A549 (cell line): ENCODE results near the gene FAM153A.
"Not testable (repeated sequence)": the region's sequence is repeated elsewhere in the genome, so short reads cannot be mapped to it uniquely, and the experiment has no call there.

Experiments used
- BHLHE40 ChIP-seq: IDR thresholded peaks from 2 replicates; pipeline ENCODE4 v1.6.1; 2012; ENCODE audit warnings: low read depth, low read length, inconsistent platforms
- CHD2 ChIP-seq: fragments of 150-350 bp; IDR thresholded peaks from 2 replicates; pipeline ENCODE4 v1.6.1; 2014; ENCODE audit warnings: low read length; ENCODE audit not compliant: partially characterized antibody
- CHD4 ChIP-seq: fragments of 200-600 bp; sonication (generic); IDR thresholded peaks from 2 replicates; pipeline ENCODE4 v1.6.1; 2016; ENCODE audit warnings: antibody characterized with exemption, mild to moderate bottlenecking, borderline replicate concordance
- FOSB ChIP-seq: fragments of 250-450 bp; sonication (Bioruptor Pico); IDR thresholded peaks from 2 replicates; pipeline ENCODE4 v1.5.0; 2020; ENCODE audit warnings: mild to moderate bottlenecking, moderate library complexity
- JUNB ChIP-seq: fragments of >200 bp; sonication (Bioruptor Twin); formaldehyde crosslinking; IDR thresholded peaks from 2 replicates; pipeline ENCODE4 v1.6.1; 2016
- NPAS2 ChIP-seq: fragments of 250-450 bp; sonication (Bioruptor Pico); IDR thresholded peaks from 2 replicates; pipeline ENCODE4 v1.8.0; 2022; ENCODE audit warnings: mild to moderate bottlenecking, moderate library complexity, borderline replicate concordance
- RAD21 ChIP-seq, 2 experiments: fragments of >200 bp in 1 of 2; sonication (Bioruptor Twin) in 1 of 2; formaldehyde crosslinking in 1 of 2; IDR thresholded peaks in 1 of 2; conservative IDR thresholded peaks in 1 of 2; 2 replicates in 1 of 2; 3 replicates in 1 of 2; pipeline ENCODE4 v1.6.1; 2012 to 2018; ENCODE audit warnings: inconsistent platforms in 1 of 2
- RFX5 ChIP-seq: fragments of 450-650 bp; IDR thresholded peaks from 2 replicates; pipeline ENCODE4 v1.7.1; 2014; ENCODE audit warnings: antibody characterized with exemption, mild to moderate bottlenecking, moderate library complexity
- USF2 ChIP-seq: fragments of 450-650 bp; IDR thresholded peaks from 2 replicates; pipeline ENCODE4 v1.6.1; 2014; ENCODE audit warnings: antibody characterized with exemption
- TF ChIP-seq, protein P1 (sequence below): fragments of 250-450 bp; sonication (Bioruptor Pico); IDR thresholded peaks from 2 replicates; pipeline ENCODE4 v1.5.0; 2020; ENCODE audit warnings: low read depth, mild to moderate bottlenecking, moderate library complexity
- TF ChIP-seq, protein P2 (sequence below): fragments of >200 bp; sonication (Bioruptor Twin); formaldehyde crosslinking; IDR thresholded peaks from 3 replicates; pipeline ENCODE4 v1.5.1; 2016

GRCh38 chr5:177812160-177812743 lies 29.6 kb upstream of the FAM153A start:
- not testable (repeated sequence) for TF ChIP-seq NPAS2 (CRISPR knock-in tag); JUNB; RAD21 (conservative IDR thresholded peaks at IDR 0.05 in 1 of 2, IDR thresholded peaks at IDR 0.05 in 1 of 2); CHD2; USF2; RFX5; BHLHE40; CHD4; FOSB (CRISPR knock-in tag)
- TF ChIP-seq, protein P1, sequence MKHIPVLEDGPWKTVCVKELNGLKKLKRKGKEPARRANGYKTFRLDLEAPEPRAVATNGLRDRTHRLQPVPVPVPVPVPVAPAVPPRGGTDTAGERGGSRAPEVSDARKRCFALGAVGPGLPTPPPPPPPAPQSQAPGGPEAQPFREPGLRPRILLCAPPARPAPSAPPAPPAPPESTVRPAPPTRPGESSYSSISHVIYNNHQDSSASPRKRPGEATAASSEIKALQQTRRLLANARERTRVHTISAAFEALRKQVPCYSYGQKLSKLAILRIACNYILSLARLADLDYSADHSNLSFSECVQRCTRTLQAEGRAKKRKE: not testable (repeated sequence)
- TF ChIP-seq, protein P2, sequence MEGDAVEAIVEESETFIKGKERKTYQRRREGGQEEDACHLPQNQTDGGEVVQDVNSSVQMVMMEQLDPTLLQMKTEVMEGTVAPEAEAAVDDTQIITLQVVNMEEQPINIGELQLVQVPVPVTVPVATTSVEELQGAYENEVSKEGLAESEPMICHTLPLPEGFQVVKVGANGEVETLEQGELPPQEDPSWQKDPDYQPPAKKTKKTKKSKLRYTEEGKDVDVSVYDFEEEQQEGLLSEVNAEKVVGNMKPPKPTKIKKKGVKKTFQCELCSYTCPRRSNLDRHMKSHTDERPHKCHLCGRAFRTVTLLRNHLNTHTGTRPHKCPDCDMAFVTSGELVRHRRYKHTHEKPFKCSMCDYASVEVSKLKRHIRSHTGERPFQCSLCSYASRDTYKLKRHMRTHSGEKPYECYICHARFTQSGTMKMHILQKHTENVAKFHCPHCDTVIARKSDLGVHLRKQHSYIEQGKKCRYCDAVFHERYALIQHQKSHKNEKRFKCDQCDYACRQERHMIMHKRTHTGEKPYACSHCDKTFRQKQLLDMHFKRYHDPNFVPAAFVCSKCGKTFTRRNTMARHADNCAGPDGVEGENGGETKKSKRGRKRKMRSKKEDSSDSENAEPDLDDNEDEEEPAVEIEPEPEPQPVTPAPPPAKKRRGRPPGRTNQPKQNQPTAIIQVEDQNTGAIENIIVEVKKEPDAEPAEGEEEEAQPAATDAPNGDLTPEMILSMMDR: not testable (repeated sequence)
